ENCODE results near the gene ATP8B3. TPM values are rescaled to one million over a fixed set of nuclear protein-coding genes. Genes with fewer than 3 reads are reported as not detected.

The ATP8B3 gene
- total and polyA plus RNA-seq, 10 of the 15 experiments (the other 5 are each of a cell fraction or from before 2014, with no cell fraction given), result 0.13 to 1.7 (median 0.52) TPM

DNA sequence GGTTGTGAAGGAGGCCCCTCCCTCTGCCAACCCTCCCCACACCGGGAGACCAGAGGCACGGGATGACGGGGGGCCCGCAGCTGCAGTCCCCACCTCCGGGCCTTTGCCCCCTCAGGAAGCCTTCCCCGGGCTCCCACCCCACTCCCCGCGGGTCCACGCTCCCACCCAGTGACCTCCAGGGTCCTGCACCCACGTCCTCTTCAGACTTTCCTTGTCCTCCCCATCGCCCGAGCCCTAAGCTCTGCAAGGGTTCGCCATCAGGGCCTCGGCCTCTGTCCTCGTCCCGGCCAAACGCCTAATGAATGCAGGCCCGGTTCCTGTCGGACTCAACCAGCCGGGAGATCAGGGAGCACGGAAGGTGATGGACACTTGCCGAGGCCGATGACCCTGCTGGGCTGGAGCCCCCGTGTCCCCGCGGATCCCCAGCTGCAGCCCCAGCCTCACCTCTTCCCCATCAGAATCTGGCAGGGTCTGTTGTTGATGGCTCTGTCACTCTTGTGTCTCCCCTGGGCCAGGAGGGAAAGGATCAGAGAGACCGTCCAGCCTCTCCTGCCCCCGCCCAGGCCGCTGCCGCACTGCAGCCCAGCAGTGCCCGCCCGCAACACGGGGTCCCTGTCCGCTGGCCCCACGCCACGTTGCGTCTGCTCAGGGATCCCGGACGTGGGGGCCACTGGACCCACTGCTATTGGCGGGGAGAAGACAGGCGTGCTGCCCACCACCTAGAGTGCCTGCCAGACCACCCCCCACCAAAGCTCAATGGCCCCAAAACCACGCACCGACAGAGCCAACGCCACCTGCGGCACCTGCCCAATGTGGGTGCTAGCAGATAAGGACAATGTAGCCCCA lies 5.7 kb downstream of the ATP8B3 start:
- Histone ChIP-seq H3K4me1 (ENCODE audit: control insufficient read depth, insufficient read depth, low read length) (no peaks in the 10 kb centered on the region), H3K9ac (ENCODE audit: control insufficient read depth, insufficient read depth, low read length) (no peak overlapping the region), H3K27me3 (replicated peaks in 1 of 2; ENCODE audit: control insufficient read depth in 2 of 2, insufficient read depth in 2 of 2, low read length in 1 of 2) (no peaks in the 10 kb centered on the region), H3K4me2 (ENCODE audit: control insufficient read depth, insufficient read depth) (no peak overlapping the region), H2AFZ (ENCODE audit: control insufficient read depth, low read depth, low read length) (no peak overlapping the region), H3K9me3 (replicated peaks; ENCODE audit: control insufficient read depth, insufficient read depth, low read length) (no peaks in the 10 kb centered on the region), H3K36me3 (ENCODE audit: control insufficient read depth in 2 of 2, insufficient read depth in 2 of 2, low read length in 1 of 2) (no peaks in the 10 kb centered on the region), H4K20me1 (ENCODE audit: control insufficient read depth, insufficient read depth) (no peaks in the 10 kb centered on the region), H3K27ac (ENCODE audit: control insufficient read depth, insufficient read depth) (no peak overlapping the region), H3K4me3 (no peak overlapping the region), H3K79me2 (ENCODE audit: control insufficient read depth, insufficient read depth, low read length) (no peaks in the 10 kb centered on the region)
- DNase-seq (ENCODE audit: low read depth, low spot score) (no peak), FAIRE-seq (no peak), ATAC-seq (no peak)
- ChIA-PET CTCF (no interaction called here), RAD21 (ENCODE audit: unreplicated experiment) (no interaction called here), POLR2A (no interaction called here), SMC1A (ENCODE audit: uncharacterized antibody, unreplicated experiment) (interaction anchor here (0.6 kb wide), 1 partner anchor 213 kb away, joined by 4 read pairs; no protein-coding TSS in a partner anchor)
- intact Hi-C loops (cut with micrococcal nuclease; ENCODE audit: unreplicated experiment) (no loop called here), in situ Hi-C loops (cut with MboI) (no loop called here)
- 67% methylated on average over 41 of the region's 45 CpGs for WGBS (ENCODE audit: insufficient coverage, insufficient replicate concordance, low lambda C conversion rate, missing lambda C conversion rate)
- no TSS peak for BruUV-seq (replicated peaks)
- no peak for TF ChIP-seq SIN3A (IDR thresholded peaks at IDR 0.05; ENCODE audit: low read depth, low read length)
- TF ChIP-seq, protein P1, sequence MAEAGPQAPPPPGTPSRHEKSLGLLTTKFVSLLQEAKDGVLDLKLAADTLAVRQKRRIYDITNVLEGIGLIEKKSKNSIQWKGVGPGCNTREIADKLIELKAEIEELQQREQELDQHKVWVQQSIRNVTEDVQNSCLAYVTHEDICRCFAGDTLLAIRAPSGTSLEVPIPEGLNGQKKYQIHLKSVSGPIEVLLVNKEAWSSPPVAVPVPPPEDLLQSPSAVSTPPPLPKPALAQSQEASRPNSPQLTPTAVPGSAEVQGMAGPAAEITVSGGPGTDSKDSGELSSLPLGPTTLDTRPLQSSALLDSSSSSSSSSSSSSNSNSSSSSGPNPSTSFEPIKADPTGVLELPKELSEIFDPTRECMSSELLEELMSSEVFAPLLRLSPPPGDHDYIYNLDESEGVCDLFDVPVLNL (IDR thresholded peaks at IDR 0.05; ENCODE audit: low read depth, low read length), result no peak
- no peak for TF ChIP-seq NR2C2 (IDR thresholded peaks at IDR 0.05; ENCODE audit: borderline replicate concordance, control insufficient read depth, insufficient read length, low read depth)
- TF ChIP-seq STAT3 (IDR thresholded peaks at IDR 0.05; ENCODE audit: low read depth, low read length), result no peak
- no peak for TF ChIP-seq TCF7 (IDR thresholded peaks at IDR 0.05; ENCODE audit: borderline replicate concordance)
- no peak for TF ChIP-seq FOS (IDR thresholded peaks at IDR 0.05; ENCODE audit: borderline replicate concordance, extremely low read depth, insufficient read length)
- TF ChIP-seq, protein P2, sequence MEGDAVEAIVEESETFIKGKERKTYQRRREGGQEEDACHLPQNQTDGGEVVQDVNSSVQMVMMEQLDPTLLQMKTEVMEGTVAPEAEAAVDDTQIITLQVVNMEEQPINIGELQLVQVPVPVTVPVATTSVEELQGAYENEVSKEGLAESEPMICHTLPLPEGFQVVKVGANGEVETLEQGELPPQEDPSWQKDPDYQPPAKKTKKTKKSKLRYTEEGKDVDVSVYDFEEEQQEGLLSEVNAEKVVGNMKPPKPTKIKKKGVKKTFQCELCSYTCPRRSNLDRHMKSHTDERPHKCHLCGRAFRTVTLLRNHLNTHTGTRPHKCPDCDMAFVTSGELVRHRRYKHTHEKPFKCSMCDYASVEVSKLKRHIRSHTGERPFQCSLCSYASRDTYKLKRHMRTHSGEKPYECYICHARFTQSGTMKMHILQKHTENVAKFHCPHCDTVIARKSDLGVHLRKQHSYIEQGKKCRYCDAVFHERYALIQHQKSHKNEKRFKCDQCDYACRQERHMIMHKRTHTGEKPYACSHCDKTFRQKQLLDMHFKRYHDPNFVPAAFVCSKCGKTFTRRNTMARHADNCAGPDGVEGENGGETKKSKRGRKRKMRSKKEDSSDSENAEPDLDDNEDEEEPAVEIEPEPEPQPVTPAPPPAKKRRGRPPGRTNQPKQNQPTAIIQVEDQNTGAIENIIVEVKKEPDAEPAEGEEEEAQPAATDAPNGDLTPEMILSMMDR (IDR thresholded peaks at IDR 0.05 in 2 of 3, conservative IDR thresholded peaks at IDR 0.05 in 1 of 3; ENCODE audit: control insufficient read depth in 2 of 3, extremely low read depth in 1 of 3, insufficient read depth in 1 of 3, low read depth in 3 of 3, low read length in 3 of 3), result no peak

Measured in GM12878 (cell line).